ENCODE measurements around the gene GPR15LG.

DNA sequence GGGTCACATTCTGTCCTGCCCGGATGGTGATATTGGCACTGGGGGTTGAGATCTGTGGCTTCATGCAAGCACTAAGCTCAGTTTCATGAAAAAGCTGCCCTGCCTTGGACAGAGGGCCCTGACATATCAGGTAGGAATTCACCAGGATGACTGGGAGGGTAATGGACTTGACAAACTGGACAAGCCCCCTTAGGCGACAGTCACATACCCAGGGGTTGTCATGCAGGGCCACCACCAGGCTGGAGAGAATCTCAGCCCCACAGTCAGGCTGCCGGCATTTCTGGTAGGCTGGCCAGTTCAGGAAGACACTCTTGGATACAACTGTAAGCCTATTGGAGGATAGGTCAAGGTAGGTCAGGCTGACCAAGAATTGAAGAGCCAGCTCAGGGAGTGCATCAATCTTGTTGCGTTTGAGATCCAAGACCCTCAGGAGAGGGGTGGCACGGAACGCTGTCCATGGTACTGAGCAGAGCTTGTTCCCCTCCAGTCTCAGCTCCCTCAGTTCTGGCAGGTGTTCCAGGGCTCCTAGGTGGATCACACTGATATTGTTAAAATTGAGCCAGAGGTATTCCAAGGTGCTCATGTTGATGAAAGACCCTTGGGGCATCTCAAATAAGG lies 50.9 kb downstream of the GPR15LG start:
- TF ChIP-seq, protein P1, sequence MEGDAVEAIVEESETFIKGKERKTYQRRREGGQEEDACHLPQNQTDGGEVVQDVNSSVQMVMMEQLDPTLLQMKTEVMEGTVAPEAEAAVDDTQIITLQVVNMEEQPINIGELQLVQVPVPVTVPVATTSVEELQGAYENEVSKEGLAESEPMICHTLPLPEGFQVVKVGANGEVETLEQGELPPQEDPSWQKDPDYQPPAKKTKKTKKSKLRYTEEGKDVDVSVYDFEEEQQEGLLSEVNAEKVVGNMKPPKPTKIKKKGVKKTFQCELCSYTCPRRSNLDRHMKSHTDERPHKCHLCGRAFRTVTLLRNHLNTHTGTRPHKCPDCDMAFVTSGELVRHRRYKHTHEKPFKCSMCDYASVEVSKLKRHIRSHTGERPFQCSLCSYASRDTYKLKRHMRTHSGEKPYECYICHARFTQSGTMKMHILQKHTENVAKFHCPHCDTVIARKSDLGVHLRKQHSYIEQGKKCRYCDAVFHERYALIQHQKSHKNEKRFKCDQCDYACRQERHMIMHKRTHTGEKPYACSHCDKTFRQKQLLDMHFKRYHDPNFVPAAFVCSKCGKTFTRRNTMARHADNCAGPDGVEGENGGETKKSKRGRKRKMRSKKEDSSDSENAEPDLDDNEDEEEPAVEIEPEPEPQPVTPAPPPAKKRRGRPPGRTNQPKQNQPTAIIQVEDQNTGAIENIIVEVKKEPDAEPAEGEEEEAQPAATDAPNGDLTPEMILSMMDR (conservative IDR thresholded peaks at IDR 0.05; ENCODE audit: low read depth, low read length), result no peak
- no peak for TF ChIP-seq EZH2 (IDR thresholded peaks at IDR 0.05; ENCODE audit: low read length, unreplicated experiment)
